Nephron progenitor cell (in vitro differentiated cells): ENCODE data around the gene PLXNA3.
"Not testable (repeated sequence)": the region's sequence is repeated elsewhere in the genome, so short reads cannot be mapped to it uniquely, and the experiment has no call there.

Source experiments
- DNase-seq: peaks from one replicate; pipeline ENCODE4 v3.0.0; 2021
- H3K27ac Mint-ChIP-seq: 2 replicates; pipeline ENCODE4 v1.8.0; 2021; ENCODE audit warnings: mild to moderate bottlenecking, moderate library complexity, mixed read lengths
- H3K27me3 Mint-ChIP-seq: 2 replicates; pipeline ENCODE4 v1.8.0; 2021; ENCODE audit warnings: mild to moderate bottlenecking, low read depth, mixed read lengths; ENCODE audit not compliant: poor library complexity
- H3K36me3 Mint-ChIP-seq: 2 replicates; pipeline ENCODE4 v1.8.0; 2021; ENCODE audit warnings: low read depth, mixed read lengths
- H3K4me1 Mint-ChIP-seq: 2 replicates; pipeline ENCODE4 v1.8.0; 2021; ENCODE audit warnings: mixed read lengths
- H3K4me3 Mint-ChIP-seq: 2 replicates; pipeline ENCODE4 v1.8.0; 2021; ENCODE audit warnings: mild to moderate bottlenecking, moderate library complexity, mixed read lengths
- H3K9me3 Mint-ChIP-seq: 2 replicates; pipeline ENCODE4 v1.8.0; 2021; ENCODE audit warnings: mild to moderate bottlenecking, moderate library complexity, mixed read lengths
- CTCF ChIP-seq: fragments of 200-600 bp; sonication (generic); IDR thresholded peaks from 2 replicates; pipeline ENCODE4 v1.5.0; 2021; ENCODE audit warnings: antibody characterized with exemption

Gene PLXNA3

GRCh38 chrX:154495472-154495922, 37.4 kb downstream of the PLXNA3 start:
- no peak for TF ChIP-seq CTCF
- no peaks in the 10 kb centered on the region for H3K36me3 Mint-ChIP-seq
- H3K4me3 Mint-ChIP-seq, result no peak overlapping the region
- peaks cover 51% of the 10 kb centered on the region for H3K9me3 Mint-ChIP-seq
- H3K4me1 Mint-ChIP-seq, result peaks cover 8% of the 10 kb centered on the region
- DNase-seq, result no peak
- H3K27me3 Mint-ChIP-seq, result no peaks in the 10 kb centered on the region
- H3K27ac Mint-ChIP-seq, result no peak overlapping the region

GRCh38 chrX:154496591-154497137, 38.6 kb downstream of the PLXNA3 start:
- DNase-seq, H3K4me1 Mint-ChIP-seq, H3K4me3 Mint-ChIP-seq, H3K36me3 Mint-ChIP-seq, H3K27ac Mint-ChIP-seq, H3K27me3 Mint-ChIP-seq: not testable (repeated sequence)
- H3K9me3 Mint-ChIP-seq, result peaks cover 47% of the 10 kb centered on the region

- DNase-seq, H3K4me1 Mint-ChIP-seq, H3K27me3 Mint-ChIP-seq, H3K36me3 Mint-ChIP-seq, H3K27ac Mint-ChIP-seq, H3K4me3 Mint-ChIP-seq: not testable (repeated sequence)
- peaks cover 49% of the 10 kb centered on the region for H3K9me3 Mint-ChIP-seq
Measured at GRCh38 chrX:154501423-154501822, 43.3 kb downstream of the PLXNA3 start.

GRCh38 chrX:154502098-154502497, 44.0 kb downstream of the PLXNA3 start:
- no peak for TF ChIP-seq CTCF
- no peak for DNase-seq
- Mint-ChIP-seq H3K4me3 (no peak overlapping the region), H3K36me3 (peaks cover 5% of the 10 kb centered on the region), H3K27me3 (no peaks in the 10 kb centered on the region), H3K27ac (no peak overlapping the region), H3K9me3 (peaks cover 44% of the 10 kb centered on the region), H3K4me1 (peaks cover 10% of the 10 kb centered on the region)

GRCh38 chrX:154502989-154503388, 44.9 kb downstream of the PLXNA3 start:
- no peak for DNase-seq
- H3K36me3 Mint-ChIP-seq, result peaks cover 5% of the 10 kb centered on the region
- no peak for TF ChIP-seq CTCF
- H3K4me1 Mint-ChIP-seq, result peaks cover 10% of the 10 kb centered on the region
- no peak overlapping the region for H3K4me3 Mint-ChIP-seq
- H3K9me3 Mint-ChIP-seq, result peaks cover 47% of the 10 kb centered on the region
- H3K27me3 Mint-ChIP-seq, result no peaks in the 10 kb centered on the region
- H3K27ac Mint-ChIP-seq, result no peak overlapping the region

- H3K4me1 Mint-ChIP-seq, result peaks cover 20% of the 10 kb centered on the region
- no peaks in the 10 kb centered on the region for H3K27me3 Mint-ChIP-seq
- no peak overlapping the region for H3K4me3 Mint-ChIP-seq
- peaks cover 23% of the 10 kb centered on the region for H3K36me3 Mint-ChIP-seq
- no peak overlapping the region for H3K27ac Mint-ChIP-seq
- no peak for TF ChIP-seq CTCF
- H3K9me3 Mint-ChIP-seq, result peaks cover 57% of the 10 kb centered on the region
- no peak for DNase-seq
Measured at GRCh38 chrX:154505734-154506133, 47.7 kb downstream of the PLXNA3 start.
